HFF-Myc (cell line): Measurements from ENCODE around the gene PRR15.

Experiments
- DNase-seq: peaks from one replicate; pipeline ENCODE4 v3.0.0-alpha.2; 2011; ENCODE audit warnings: low read depth; ENCODE audit errors: extremely low read depth
- H3K4me3 ChIP-seq: replicated peaks from 2 replicates; pipeline ENCODE4 v1.5.1; 2011; ENCODE audit warnings: low read depth, mild to moderate bottlenecking, control low read depth, low read length
- CTCF ChIP-seq: IDR thresholded peaks from 2 replicates; pipeline ENCODE4 v1.5.1; 2012; ENCODE audit warnings: mild to moderate bottlenecking, low read depth, low read length, control low read depth; ENCODE audit errors: missing control alignments

The PRR15 gene

GRCh38 chr7:29539471-29539870, 24.2 kb upstream of the PRR15 start:
- TF ChIP-seq CTCF: no peak
- no peak overlapping the region for H3K4me3 ChIP-seq
- no peak for DNase-seq

- TF ChIP-seq CTCF: no peak
- H3K4me3 ChIP-seq: no peak overlapping the region
- DNase-seq: no peak
These were observed 16.2 kb upstream of the PRR15 start for GRCh38 chr7:29547421-29547820.

- no peak overlapping the region for H3K4me3 ChIP-seq
- TF ChIP-seq CTCF: no peak
- no peak for DNase-seq
These were observed 14.8 kb upstream of the PRR15 start for GRCh38 chr7:29548823-29549222.

- DNase-seq: no peak
- TF ChIP-seq CTCF: no peak
- no peak overlapping the region for H3K4me3 ChIP-seq
These were observed 11.2 kb upstream of the PRR15 start for GRCh38 chr7:29552392-29552791.

- TF ChIP-seq CTCF: no peak
These were observed 8.6 kb upstream of the PRR15 start for GRCh38 chr7:29555061-29555460.

GRCh38 chr7:29556405-29557195, 7.0 kb upstream of the PRR15 start:
- no peak for TF ChIP-seq CTCF
- no peak overlapping the region for H3K4me3 ChIP-seq
- no peak for DNase-seq

More at GRCh38 chr7:29555061-29555460, 8.6 kb upstream of the PRR15 start:
- H3K4me3 ChIP-seq: no peak overlapping the region
- no peak for DNase-seq

- no peak overlapping the region for H3K4me3 ChIP-seq
- DNase-seq: no peak
These were observed 5.7 kb upstream of the PRR15 start for GRCh38 chr7:29557954-29558353.

More at GRCh38 chr7:29557954-29558353, 5.7 kb upstream of the PRR15 start:
- no peak for TF ChIP-seq CTCF
